Esophagus muscularis mucosa (tissue), 4 donors: ENCODE data around the gene PRSS16. TPM values are rescaled to one million over a fixed set of nuclear protein-coding genes. Genes with fewer than 3 reads are reported as not detected.
"Not testable (repeated sequence)": the region's sequence is repeated elsewhere in the genome, so short reads cannot be mapped to it uniquely, and the experiment has no call there.

Source experiments
- DNase-seq: peaks from one replicate; pipeline ENCODE4 v3.0.0-alpha.2; 2017; ENCODE audit errors: extremely low spot score
- H3K27ac ChIP-seq, 4 donors: fragments of 200-600 bp; sonication (generic); replicated peaks in 1 of 4; 1 replicate in 3 of 4; 2 replicates in 1 of 4; pipeline ENCODE4 v1.5.1; 2016 to 2019; ENCODE audit warnings: mild to moderate bottlenecking in 1 of 4
- H3K27me3 ChIP-seq, 4 donors: fragments of 200-600 bp; sonication (generic); one replicate each; pipeline versions ENCODE4 v1.5.1 to v1.6.0; 2016 to 2019
- H3K36me3 ChIP-seq, 4 donors: fragments of 200-600 bp; sonication (generic); one replicate each; pipeline ENCODE4 v1.5.1; 2016 to 2019
- H3K4me1 ChIP-seq, 4 donors: fragments of 200-600 bp; sonication (generic); one replicate each; pipeline ENCODE4 v1.5.1; 2016 to 2019
- H3K4me3 ChIP-seq, 4 donors: fragments of 200-600 bp; sonication (generic); 1 replicate in 2 of 4; 2 replicates in 2 of 4; pipeline ENCODE4 v1.5.1; 2016 to 2019; ENCODE audit warnings: mild to moderate bottlenecking in 4 of 4, moderate library complexity in 1 of 4
- H3K9me3 ChIP-seq, 4 donors: fragments of 200-600 bp; sonication (generic); 1 replicate in 3 of 4; 2 replicates in 1 of 4; pipeline ENCODE4 v1.5.1; 2016 to 2019
- EP300 ChIP-seq: sonication (generic); formaldehyde crosslinking; IDR thresholded peaks from one replicate; pipeline ENCODE4 v1.6.1; 2017; ENCODE audit warnings: antibody characterized with exemption
- POLR2A ChIP-seq: fragments of 450-650 bp; IDR thresholded peaks from one replicate; pipeline ENCODE4 v1.6.1; 2017; ENCODE audit warnings: antibody characterized with exemption, moderate library complexity, mild to moderate bottlenecking, low read depth
- POLR2AphosphoS5 ChIP-seq, 2 donors: sonication (generic); formaldehyde crosslinking; IDR thresholded peaks; one replicate each; pipeline ENCODE4 v1.6.1; 2017; ENCODE audit warnings: antibody characterized with exemption in 2 of 2
- WGBS: methylation state at CpG from one replicate; pipeline ENCODE4 v1.1.5; 2018; 5-methylcytosine and 5-hydroxymethylcytosine counted together
- intact Hi-C: fragments of 100-400 bp; cut with DNase I; formaldehyde crosslinking; loops from one replicate; pipeline ENCODE4 v1.15.1; 2023
- total RNA-seq, 4 donors: library from RNA; depleted of rRNA; stranded (reverse); fragments of >200 nt; gene quantifications; one replicate each; pipeline versions ENCODE4 v1.1.0 to v1.2.1, GENCODE V29; 2016
- TF ChIP-seq, protein P1 (sequence below), 3 experiments: fragments of 200-600 bp in 2 of 3; fragments of 450-650 bp in 1 of 3; sonication (generic) in 2 of 3; IDR thresholded peaks; one replicate each; pipeline ENCODE4 v1.5.1; 2017 to 2019; ENCODE audit warnings: antibody characterized with exemption in 3 of 3, mild to moderate bottlenecking in 2 of 3, moderate library complexity in 1 of 3

The PRSS16 gene
- total RNA-seq, 4 donors from 2014 or later = not detected

DNA sequence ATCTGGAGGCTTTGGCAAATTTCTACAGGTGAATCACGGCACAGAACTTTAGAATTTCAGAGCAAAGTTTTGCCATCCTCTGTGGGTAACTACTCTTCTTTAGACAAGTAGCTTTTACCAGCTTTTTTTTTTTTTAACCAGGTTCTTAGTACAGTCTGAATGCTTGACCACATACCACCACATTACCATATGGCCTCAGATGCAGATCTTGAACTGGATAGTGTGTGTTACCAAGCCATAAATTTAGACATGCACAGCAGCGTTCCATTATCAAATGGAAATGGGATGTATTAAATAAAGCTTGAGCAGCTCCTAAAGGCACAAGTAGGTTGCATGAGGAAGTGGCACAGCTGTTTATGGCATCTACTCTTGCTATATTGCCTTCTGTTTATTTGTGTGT is 38.3 kb upstream of the PRSS16 start:
- no peaks in the 10 kb centered on the region for H3K9me3 ChIP-seq
- DNase-seq = no peak
- no peak overlapping the region for H3K27ac ChIP-seq
- peaks cover 0 to 9% (median 0%) of the 10 kb centered on the region in 4 donors for H3K4me1 ChIP-seq
- no peak overlapping the region for H3K4me3 ChIP-seq
- intact Hi-C loops = no loop called here
- peaks cover 0 to 97% (median 15%) of the 10 kb centered on the region in 4 donors for H3K27me3 ChIP-seq
- TF ChIP-seq EP300 (no peak), POLR2A (no peak), POLR2AphosphoS5 (IDR thresholded peaks at IDR 0.05) (no peak)
- TF ChIP-seq, protein P1, sequence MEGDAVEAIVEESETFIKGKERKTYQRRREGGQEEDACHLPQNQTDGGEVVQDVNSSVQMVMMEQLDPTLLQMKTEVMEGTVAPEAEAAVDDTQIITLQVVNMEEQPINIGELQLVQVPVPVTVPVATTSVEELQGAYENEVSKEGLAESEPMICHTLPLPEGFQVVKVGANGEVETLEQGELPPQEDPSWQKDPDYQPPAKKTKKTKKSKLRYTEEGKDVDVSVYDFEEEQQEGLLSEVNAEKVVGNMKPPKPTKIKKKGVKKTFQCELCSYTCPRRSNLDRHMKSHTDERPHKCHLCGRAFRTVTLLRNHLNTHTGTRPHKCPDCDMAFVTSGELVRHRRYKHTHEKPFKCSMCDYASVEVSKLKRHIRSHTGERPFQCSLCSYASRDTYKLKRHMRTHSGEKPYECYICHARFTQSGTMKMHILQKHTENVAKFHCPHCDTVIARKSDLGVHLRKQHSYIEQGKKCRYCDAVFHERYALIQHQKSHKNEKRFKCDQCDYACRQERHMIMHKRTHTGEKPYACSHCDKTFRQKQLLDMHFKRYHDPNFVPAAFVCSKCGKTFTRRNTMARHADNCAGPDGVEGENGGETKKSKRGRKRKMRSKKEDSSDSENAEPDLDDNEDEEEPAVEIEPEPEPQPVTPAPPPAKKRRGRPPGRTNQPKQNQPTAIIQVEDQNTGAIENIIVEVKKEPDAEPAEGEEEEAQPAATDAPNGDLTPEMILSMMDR (IDR thresholded peaks at IDR 0.05) = no peak
- H3K36me3 ChIP-seq = no peaks in the 10 kb centered on the region
- WGBS = 76% methylated on average over 2 of the region's 2 CpGs

DNA sequence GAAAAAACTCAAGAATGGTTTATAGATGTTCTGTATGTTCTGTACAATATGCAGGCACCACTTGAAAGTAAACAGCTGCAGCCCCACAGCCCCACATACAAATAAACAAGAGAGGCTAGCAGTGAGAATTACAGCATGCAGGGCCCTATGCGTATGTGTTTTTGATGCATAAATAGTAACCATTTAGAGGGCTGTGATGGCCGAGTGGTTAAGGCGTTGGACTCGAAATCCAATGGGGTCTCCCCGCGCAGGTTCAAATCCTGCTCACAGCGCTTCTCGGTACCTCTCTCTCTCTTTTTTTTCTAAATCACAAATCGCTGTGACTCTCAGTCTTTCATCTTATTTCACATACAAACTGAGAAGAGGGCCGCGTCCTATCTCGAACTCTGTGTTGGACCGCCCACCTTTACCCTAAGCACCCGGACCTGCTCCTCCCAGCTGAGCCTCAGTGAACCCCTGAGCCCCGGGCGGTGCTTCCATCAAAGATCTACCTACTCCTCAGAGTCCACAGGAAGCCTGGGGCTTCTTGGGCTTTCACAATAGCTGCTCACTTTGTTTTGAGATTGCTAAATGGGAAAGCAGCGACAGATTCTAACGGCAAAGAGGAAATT is 37.7 kb upstream of the PRSS16 start:
- WGBS = 73% methylated on average over 18 of the region's 18 CpGs
- Histone ChIP-seq H3K4me3 (no peak overlapping the region), H3K27ac (no peak overlapping the region), H3K4me1 (peaks cover 0 to 9% (median 0%) of the 10 kb centered on the region in 4 donors), H3K9me3 (no peaks in the 10 kb centered on the region), H3K27me3 (peaks cover 0 to 98% (median 18%) of the 10 kb centered on the region in 4 donors), H3K36me3 (no peaks in the 10 kb centered on the region)
- DNase-seq = no peak
- TF ChIP-seq POLR2A (no peak), POLR2AphosphoS5 (IDR thresholded peaks at IDR 0.05) (no peak)
- TF ChIP-seq, protein P1 (IDR thresholded peaks at IDR 0.05) = no peak
- intact Hi-C loops = no loop called here

DNA sequence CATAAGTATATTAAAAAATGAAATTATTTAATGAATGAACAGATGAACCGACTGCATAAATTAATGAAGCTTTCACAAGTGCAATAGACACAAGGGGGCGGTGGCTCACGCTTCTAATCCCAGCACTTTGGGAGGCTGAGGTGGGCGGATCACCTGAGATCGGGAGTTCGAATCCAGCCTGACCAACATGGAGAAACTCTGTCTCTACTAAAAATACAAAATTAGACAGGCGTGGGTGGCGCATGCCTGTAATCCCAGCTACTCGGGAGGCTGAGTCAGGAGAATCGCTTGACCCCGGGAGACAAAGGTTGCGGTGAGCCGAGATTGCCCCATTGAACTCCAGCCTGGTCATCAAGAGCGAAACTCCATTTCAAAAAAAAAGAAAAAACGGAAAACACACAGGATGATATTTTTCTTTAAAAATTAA is 34.4 kb upstream of the PRSS16 start:
- DNase-seq, H3K36me3 ChIP-seq, H3K9me3 ChIP-seq, H3K27ac ChIP-seq, intact Hi-C loops, H3K4me3 ChIP-seq, H3K4me1 ChIP-seq: not testable (repeated sequence)
- H3K27me3 ChIP-seq = peaks cover 0 to 97% (median 8%) of the 10 kb centered on the region in 4 donors
- 82% methylated on average over 15 of the region's 15 CpGs for WGBS

DNA sequence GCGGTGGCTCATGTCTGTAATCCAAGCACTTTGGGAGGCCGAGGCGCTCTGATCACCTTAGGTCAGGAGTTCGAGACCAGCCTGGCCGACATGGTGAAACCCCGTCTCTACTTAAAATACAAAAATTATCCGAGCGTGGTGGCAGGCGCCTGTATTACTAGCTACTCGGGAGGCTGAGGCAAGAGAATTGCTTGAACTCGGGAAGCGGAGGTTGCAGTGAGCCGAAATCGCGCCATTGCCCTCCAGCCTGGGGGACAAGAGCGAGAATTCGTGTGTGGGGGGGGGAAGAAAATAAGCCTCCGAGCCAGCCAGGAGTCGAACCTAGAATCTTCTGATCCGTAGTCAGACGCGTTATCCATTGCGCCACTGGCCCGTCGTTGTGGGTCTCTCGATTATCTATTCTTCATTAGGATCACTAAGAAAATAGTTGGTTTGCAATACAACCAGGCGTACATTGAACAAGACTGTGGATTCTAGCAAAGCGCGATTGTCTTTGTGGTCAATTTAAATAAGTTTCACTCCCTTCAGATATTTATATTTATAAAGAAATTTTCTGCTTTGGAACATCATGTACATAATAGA is 33.9 kb upstream of the PRSS16 start:
- Histone ChIP-seq H3K9me3 (peaks cover 0 to 11% (median 0%) of the 10 kb centered on the region in 4 donors), H3K27me3 (peaks cover 0 to 97% (median 8%) of the 10 kb centered on the region in 4 donors), H3K36me3 (no peaks in the 10 kb centered on the region), H3K27ac (no peak overlapping the region), H3K4me3 (no peak overlapping the region), H3K4me1 (no peaks in the 10 kb centered on the region)
- no peak for DNase-seq
- intact Hi-C loops = no loop called here
- WGBS = 27% methylated on average over 29 of the region's 29 CpGs
- TF ChIP-seq POLR2AphosphoS5 (IDR thresholded peaks at IDR 0.05) (no peak), POLR2A (no peak), EP300 (no peak)
- TF ChIP-seq, protein P1 (IDR thresholded peaks at IDR 0.05) = no peak

DNA sequence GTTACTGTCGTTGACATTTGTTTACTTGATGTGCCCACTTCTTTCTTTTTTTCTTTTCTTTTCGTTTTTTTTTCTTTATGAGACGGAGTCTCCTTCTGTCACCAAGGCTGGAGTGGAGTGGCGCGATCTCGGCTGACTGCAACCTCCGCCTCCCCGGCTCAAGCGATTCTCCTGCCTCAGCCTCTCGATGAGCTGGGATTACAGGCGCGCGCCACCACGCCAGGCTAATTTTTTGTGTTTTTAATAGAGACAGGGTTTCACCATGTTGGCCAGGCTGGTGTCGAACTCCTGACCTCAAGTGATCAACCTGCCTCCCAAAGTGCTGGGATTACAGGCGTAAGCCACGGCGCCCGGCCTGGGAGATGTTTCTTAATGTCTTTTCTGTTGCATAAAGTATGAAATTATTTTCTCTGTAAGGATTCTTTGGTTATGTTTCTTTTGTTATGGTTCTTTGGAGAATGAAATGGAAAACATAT is 33.3 kb upstream of the PRSS16 start:
- Histone ChIP-seq H3K27ac (no peak overlapping the region), H3K36me3 (no peaks in the 10 kb centered on the region), H3K4me1 (no peaks in the 10 kb centered on the region), H3K9me3 (peaks cover 0 to 11% (median 0%) of the 10 kb centered on the region in 4 donors), H3K4me3 (no peak overlapping the region), H3K27me3 (peaks cover 0 to 97% (median 8%) of the 10 kb centered on the region in 4 donors)
- WGBS = 24% methylated on average over 18 of the region's 19 CpGs
- TF ChIP-seq, protein P1 (IDR thresholded peaks at IDR 0.05) = no peak
- TF ChIP-seq EP300 = no peak
- TF ChIP-seq POLR2AphosphoS5 (IDR thresholded peaks at IDR 0.05) = no peak
- TF ChIP-seq POLR2A = no peak
- intact Hi-C loops = no loop called here
- no peak for DNase-seq
